Glutamatergic neuron (in vitro differentiated cells): ENCODE results near the gene MT1HL1. TPM values are rescaled to one million over a fixed set of nuclear protein-coding genes. Genes with fewer than 3 reads are reported as not detected.
"Not testable (repeated sequence)": the region's sequence is repeated elsewhere in the genome, so short reads cannot be mapped to it uniquely, and the experiment has no call there.

Experiments
- DNase-seq: peaks from one replicate; pipeline ENCODE4 v3.0.0; 2022
- H3K27ac Mint-ChIP-seq: one replicate; pipeline ENCODE4 v1.8.0; 2020; ENCODE audit warnings: mild to moderate bottlenecking, mixed read lengths, inconsistent platforms; ENCODE audit not compliant: unreplicated experiment
- H3K27me3 Mint-ChIP-seq: one replicate; pipeline ENCODE4 v1.8.0; 2020; ENCODE audit warnings: mild to moderate bottlenecking, moderate library complexity, mixed read lengths, inconsistent platforms; ENCODE audit not compliant: unreplicated experiment
- H3K36me3 Mint-ChIP-seq: one replicate; pipeline ENCODE4 v1.8.0; 2020; ENCODE audit warnings: mild to moderate bottlenecking, mixed read lengths, inconsistent platforms; ENCODE audit not compliant: unreplicated experiment
- H3K4me1 Mint-ChIP-seq: one replicate; pipeline ENCODE4 v1.8.0; 2020; ENCODE audit warnings: mild to moderate bottlenecking, low read depth, mixed read lengths, inconsistent platforms; ENCODE audit not compliant: unreplicated experiment
- H3K4me3 Mint-ChIP-seq: one replicate; pipeline ENCODE4 v1.8.0; 2020; ENCODE audit warnings: mild to moderate bottlenecking, mixed read lengths, inconsistent platforms; ENCODE audit not compliant: unreplicated experiment
- H3K9me3 Mint-ChIP-seq: one replicate; pipeline ENCODE4 v1.8.0; 2020; ENCODE audit warnings: mild to moderate bottlenecking, moderate library complexity, mixed read lengths, inconsistent platforms; ENCODE audit not compliant: unreplicated experiment
- total RNA-seq: library from RNA; stranded (reverse); fragmentation: NEBNext Ultra II Directional; extraction: Animal tissue kit (Norgen Biotek cat#: 25700); gene quantifications from one replicate; pipeline ENCODE4 v1.2.1, GENCODE V29; 2021; ENCODE audit not compliant: unreplicated experiment
- TF ChIP-seq, protein P1 (sequence below): fragments of 200-600 bp; sonication (generic); IDR thresholded peaks from one replicate; pipeline ENCODE4 v1.5.0; 2021; ENCODE audit not compliant: partially characterized antibody, unreplicated experiment

MT1HL1 gene
- total RNA-seq, 1 donor from 2014 or later, result not detected

DNA sequence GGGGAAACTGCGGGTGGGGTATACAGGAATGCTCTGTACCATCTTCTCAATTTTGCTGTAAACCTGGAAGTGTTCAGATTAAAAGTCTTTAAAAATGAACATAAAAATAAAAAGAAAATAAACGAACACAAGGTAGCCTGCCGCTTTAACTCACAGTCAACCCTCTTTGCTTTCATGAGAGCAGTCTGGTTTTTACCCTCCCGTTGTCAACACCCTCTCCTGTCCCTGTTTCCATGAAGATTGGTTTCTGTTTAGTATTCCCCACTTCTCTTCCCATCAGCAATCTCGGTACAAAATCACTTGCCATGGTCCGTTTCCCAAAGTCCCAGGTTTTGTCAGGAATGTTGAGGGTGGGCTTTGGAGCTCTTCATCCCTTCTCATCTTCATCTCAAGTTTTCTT, 28.8 kb downstream of the MT1HL1 start:
- Mint-ChIP-seq H3K27ac (no peak overlapping the region), H3K36me3 (peaks cover 6% of the 10 kb centered on the region), H3K27me3 (no peaks in the 10 kb centered on the region), H3K4me3 (no peak overlapping the region), H3K9me3 (peaks cover 2% of the 10 kb centered on the region), H3K4me1 (peaks cover 12% of the 10 kb centered on the region)
- TF ChIP-seq, protein P1, sequence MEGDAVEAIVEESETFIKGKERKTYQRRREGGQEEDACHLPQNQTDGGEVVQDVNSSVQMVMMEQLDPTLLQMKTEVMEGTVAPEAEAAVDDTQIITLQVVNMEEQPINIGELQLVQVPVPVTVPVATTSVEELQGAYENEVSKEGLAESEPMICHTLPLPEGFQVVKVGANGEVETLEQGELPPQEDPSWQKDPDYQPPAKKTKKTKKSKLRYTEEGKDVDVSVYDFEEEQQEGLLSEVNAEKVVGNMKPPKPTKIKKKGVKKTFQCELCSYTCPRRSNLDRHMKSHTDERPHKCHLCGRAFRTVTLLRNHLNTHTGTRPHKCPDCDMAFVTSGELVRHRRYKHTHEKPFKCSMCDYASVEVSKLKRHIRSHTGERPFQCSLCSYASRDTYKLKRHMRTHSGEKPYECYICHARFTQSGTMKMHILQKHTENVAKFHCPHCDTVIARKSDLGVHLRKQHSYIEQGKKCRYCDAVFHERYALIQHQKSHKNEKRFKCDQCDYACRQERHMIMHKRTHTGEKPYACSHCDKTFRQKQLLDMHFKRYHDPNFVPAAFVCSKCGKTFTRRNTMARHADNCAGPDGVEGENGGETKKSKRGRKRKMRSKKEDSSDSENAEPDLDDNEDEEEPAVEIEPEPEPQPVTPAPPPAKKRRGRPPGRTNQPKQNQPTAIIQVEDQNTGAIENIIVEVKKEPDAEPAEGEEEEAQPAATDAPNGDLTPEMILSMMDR, result no peak
- DNase-seq, result no peak

DNA sequence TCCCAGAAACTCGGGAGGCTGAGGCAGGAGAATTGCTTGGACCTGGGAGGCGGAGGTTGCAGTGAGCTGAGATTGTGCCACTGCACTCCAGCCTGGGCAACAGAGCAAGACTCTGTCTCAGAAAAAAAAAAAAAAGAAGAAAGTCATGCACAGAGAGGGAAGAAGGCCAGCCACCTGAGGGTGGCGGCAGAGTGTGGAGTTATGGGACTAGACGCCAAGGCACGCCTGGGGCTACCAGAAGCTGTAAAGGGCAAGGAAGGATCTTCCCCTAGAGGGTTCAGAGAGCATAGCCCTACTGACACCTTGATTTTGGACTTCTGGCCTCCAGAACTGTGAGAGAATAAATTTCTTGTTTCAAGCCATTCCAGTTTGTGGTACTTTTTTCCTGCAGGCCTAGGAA, 30.2 kb downstream of the MT1HL1 start:
- H3K9me3 Mint-ChIP-seq, H3K27me3 Mint-ChIP-seq, H3K36me3 Mint-ChIP-seq, H3K4me1 Mint-ChIP-seq, DNase-seq, H3K27ac Mint-ChIP-seq, H3K4me3 Mint-ChIP-seq: not testable (repeated sequence)

GRCh38 chr1:236966636-236967035, 37.6 kb downstream of the MT1HL1 start:
- TF ChIP-seq, protein P1, result no peak
- H3K4me3 Mint-ChIP-seq, result no peak overlapping the region
- H3K4me1 Mint-ChIP-seq, result no peaks in the 10 kb centered on the region
- peaks cover 2% of the 10 kb centered on the region for H3K27me3 Mint-ChIP-seq
- no peak for DNase-seq
- H3K9me3 Mint-ChIP-seq, result no peaks in the 10 kb centered on the region
- H3K36me3 Mint-ChIP-seq, result peaks cover 11% of the 10 kb centered on the region
- no peak overlapping the region for H3K27ac Mint-ChIP-seq

DNA sequence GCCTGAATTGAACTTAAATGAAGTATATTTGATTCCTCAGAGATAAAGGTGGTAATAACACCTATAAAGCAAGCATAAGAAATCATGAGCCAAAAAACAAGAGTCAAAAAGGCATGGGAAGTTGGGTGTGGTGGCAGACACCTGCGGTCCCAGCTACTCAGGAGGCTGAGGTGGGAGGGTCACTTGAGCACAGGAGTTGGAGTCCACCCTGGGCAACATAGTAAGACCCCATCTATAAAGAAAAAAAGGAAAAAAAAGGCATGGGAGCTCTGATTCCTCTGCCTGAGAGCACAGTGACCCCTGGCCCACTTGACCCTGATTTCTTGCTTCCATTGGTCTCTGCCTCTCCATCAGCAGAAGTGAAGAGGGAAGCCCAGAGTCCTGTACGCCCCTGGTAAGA, 40.3 kb downstream of the MT1HL1 start:
- Mint-ChIP-seq H3K9me3 (no peaks in the 10 kb centered on the region), H3K27me3 (peaks cover 9% of the 10 kb centered on the region), H3K36me3 (peaks cover 14% of the 10 kb centered on the region), H3K4me3 (no peak overlapping the region), H3K27ac (no peak overlapping the region), H3K4me1 (no peaks in the 10 kb centered on the region)
- no peak for DNase-seq
- TF ChIP-seq, protein P1, result no peak

DNA sequence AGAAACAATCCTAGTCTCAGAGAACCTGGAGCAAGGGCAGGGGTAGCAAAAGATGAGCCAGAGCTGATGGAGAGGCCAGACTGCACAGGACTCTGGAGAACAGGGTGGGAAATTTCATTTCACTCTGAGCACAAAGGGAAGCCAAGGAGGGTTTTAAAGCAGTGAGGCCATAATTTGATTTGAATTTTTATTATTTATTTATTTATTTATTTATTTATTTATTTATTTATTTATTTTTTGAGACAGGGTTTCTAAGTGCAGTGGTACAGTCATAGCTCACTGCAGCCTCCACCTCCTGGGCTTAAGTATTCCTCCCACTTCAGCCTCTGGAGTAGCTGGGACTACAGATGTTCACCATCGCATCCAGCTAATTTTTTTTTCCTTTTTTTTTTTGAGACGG, 45.1 kb downstream of the MT1HL1 start:
- TF ChIP-seq, protein P1, result no peak
- Mint-ChIP-seq H3K36me3 (peaks cover 29% of the 10 kb centered on the region), H3K4me3 (no peak overlapping the region), H3K27ac (no peak overlapping the region), H3K9me3 (peaks cover 5% of the 10 kb centered on the region), H3K4me1 (no peaks in the 10 kb centered on the region), H3K27me3 (peaks cover 9% of the 10 kb centered on the region)
- no peak for DNase-seq

DNA sequence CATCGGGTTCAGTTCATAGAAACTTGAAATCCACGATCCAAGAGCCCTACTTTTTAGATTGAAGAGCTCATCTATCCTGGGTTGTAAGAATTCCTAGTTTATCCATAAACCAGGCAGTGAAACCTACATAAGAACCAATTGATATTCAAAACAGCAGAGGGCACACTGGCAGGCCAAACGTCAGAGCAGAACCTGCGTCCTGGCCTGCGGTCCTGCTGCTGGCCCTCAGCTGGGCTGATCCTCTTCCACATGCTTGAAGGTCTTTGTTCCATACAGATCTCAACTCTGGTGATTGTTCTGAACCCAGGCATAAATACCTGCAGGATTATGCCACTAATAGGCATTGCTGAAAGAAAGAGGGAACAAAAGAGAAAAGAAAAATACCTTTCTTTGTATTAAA, 47.0 kb downstream of the MT1HL1 start:
- Mint-ChIP-seq H3K9me3 (peaks cover 5% of the 10 kb centered on the region), H3K4me3 (no peak overlapping the region), H3K36me3 (peaks cover 22% of the 10 kb centered on the region), H3K27me3 (peaks cover 9% of the 10 kb centered on the region), H3K4me1 (no peaks in the 10 kb centered on the region), H3K27ac (no peak overlapping the region)
- TF ChIP-seq, protein P1, result no peak
- no peak for DNase-seq
